ENCODE data around the gene HLF.

The HLF gene

DNA sequence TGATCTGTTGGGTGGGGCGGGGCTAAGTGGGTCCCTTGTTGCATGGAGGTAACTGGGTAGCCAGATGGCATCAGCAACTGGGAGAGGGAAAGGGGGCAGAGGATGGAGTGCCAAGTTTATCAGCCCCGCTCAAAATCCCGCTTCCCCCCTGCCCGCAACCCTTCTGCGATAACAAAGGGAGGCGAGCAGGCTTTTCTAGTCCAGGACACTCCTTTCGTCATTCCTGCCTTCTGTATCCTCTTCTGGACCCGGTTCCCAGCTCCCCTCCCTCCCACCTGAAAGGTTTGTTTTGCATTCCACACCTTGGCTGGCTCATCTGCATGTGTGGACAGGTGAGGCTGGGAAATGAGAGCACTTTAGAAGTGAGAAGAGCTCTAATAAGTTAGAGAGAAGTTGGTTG lies 53.3 kb downstream of the HLF start:
- DNase-seq (ENCODE audit: low read depth) = no peak
- no peak overlapping the region for H3K4me3 ChIP-seq (ENCODE audit: low read depth, low read length)
- TF ChIP-seq, protein P1, sequence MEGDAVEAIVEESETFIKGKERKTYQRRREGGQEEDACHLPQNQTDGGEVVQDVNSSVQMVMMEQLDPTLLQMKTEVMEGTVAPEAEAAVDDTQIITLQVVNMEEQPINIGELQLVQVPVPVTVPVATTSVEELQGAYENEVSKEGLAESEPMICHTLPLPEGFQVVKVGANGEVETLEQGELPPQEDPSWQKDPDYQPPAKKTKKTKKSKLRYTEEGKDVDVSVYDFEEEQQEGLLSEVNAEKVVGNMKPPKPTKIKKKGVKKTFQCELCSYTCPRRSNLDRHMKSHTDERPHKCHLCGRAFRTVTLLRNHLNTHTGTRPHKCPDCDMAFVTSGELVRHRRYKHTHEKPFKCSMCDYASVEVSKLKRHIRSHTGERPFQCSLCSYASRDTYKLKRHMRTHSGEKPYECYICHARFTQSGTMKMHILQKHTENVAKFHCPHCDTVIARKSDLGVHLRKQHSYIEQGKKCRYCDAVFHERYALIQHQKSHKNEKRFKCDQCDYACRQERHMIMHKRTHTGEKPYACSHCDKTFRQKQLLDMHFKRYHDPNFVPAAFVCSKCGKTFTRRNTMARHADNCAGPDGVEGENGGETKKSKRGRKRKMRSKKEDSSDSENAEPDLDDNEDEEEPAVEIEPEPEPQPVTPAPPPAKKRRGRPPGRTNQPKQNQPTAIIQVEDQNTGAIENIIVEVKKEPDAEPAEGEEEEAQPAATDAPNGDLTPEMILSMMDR (IDR thresholded peaks at IDR 0.05; ENCODE audit: insufficient read depth, low read depth, low read length, missing control alignments) = no peak

DNA sequence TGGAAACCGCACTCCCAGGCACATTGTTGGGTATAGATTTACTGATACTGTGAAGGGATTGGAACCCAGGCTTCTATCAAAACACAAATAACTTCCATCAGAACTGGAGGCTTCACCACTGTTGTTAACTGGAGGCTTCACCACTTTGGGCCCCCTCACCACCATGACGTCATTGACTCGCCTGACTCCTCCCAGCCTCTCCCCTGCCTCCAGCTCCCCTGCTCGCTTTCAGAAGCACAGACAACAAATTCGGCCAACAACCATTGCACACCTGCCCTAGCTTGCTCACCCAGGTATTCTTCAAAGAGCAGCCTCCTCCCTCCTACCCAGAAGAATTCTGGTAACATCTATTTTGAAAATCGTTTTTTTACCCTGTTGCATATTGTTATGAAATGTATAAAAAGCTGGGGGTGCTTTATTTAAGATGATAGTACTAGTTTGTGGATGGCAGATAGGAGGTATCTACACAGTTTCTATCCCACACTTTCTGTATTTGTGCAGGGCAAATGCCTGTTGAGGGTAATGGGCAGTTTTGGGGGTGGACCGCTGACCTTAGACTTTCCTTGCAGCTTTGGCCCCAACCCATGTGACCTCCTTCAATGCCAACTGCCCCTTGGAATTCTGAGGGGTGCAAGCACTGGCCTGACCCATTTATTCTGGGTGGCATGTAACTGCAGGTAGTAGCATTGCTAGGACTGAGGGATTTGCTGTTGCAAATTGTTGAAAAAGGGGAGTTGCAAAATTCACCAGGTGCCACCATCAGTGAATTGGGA lies 54.1 kb downstream of the HLF start:
- H3K4me3 ChIP-seq (ENCODE audit: low read depth, low read length) = no peak overlapping the region
- TF ChIP-seq, protein P1 (IDR thresholded peaks at IDR 0.05; ENCODE audit: insufficient read depth, low read depth, low read length, missing control alignments) = no peak
- DNase-seq (ENCODE audit: low read depth) = no peak

GRCh38 chr17:55319933-55320593 lies 55.3 kb downstream of the HLF start:
- DNase-seq (ENCODE audit: low read depth) = no peak
- TF ChIP-seq, protein P1 (IDR thresholded peaks at IDR 0.05; ENCODE audit: insufficient read depth, low read depth, low read length, missing control alignments) = no peak
- H3K4me3 ChIP-seq (ENCODE audit: low read depth, low read length) = no peak overlapping the region

- H3K4me3 ChIP-seq (ENCODE audit: low read depth, low read length) = no peak overlapping the region
- no peak for DNase-seq (ENCODE audit: low read depth)
- TF ChIP-seq, protein P1 (IDR thresholded peaks at IDR 0.05; ENCODE audit: insufficient read depth, low read depth, low read length, missing control alignments) = no peak
Measured at GRCh38 chr17:55320594-55321426, 56.0 kb downstream of the HLF start.

DNA sequence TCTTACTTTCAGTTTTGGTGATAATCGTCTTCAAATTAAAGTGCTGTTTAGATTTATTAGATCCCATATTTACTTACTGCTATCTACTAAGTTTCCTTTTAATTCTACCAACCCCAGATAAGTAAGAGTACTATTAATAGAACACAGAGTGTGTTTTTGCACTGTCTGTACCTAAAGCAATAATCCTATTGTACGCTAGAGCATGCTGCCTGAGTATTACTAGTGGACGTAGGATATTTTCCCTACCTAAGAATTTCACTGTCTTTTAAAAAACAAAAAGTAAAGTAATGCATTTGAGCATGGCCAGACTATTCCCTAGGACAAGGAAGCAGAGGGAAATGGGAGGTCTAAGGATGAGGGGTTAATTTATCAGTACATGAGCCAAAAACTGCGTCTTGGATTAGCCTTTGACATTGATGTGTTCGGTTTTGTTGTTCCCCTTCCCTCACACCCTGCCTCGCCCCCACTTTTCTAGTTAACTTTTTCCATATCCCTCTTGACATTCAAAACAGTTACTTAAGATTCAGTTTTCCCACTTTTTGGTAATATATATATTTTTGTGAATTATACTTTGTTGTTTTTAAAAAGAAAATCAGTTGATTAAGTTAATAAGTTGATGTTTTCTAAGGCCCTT lies 56.8 kb downstream of the HLF start:
- no peak overlapping the region for H3K4me3 ChIP-seq (ENCODE audit: low read depth, low read length)
- TF ChIP-seq, protein P1 (IDR thresholded peaks at IDR 0.05; ENCODE audit: insufficient read depth, low read depth, low read length, missing control alignments) = no peak
- DNase-seq (ENCODE audit: low read depth) = no peak

GRCh38 chr17:55322453-55322985 lies 57.8 kb downstream of the HLF start:
- H3K4me3 ChIP-seq (ENCODE audit: low read depth, low read length) = no peak overlapping the region
- TF ChIP-seq, protein P1 (IDR thresholded peaks at IDR 0.05; ENCODE audit: insufficient read depth, low read depth, low read length, missing control alignments) = no peak
- DNase-seq (ENCODE audit: low read depth) = no peak
